Raji (cell line): ENCODE measurements around the gene PLA2G2A.

Experiments
- POLR2A ChIP-seq: IDR thresholded peaks from 2 replicates; pipeline ENCODE4 v1.6.1; 2011; ENCODE audit warnings: low read depth, low read length, control low read depth; ENCODE audit not compliant: insufficient read depth

The PLA2G2A gene

DNA sequence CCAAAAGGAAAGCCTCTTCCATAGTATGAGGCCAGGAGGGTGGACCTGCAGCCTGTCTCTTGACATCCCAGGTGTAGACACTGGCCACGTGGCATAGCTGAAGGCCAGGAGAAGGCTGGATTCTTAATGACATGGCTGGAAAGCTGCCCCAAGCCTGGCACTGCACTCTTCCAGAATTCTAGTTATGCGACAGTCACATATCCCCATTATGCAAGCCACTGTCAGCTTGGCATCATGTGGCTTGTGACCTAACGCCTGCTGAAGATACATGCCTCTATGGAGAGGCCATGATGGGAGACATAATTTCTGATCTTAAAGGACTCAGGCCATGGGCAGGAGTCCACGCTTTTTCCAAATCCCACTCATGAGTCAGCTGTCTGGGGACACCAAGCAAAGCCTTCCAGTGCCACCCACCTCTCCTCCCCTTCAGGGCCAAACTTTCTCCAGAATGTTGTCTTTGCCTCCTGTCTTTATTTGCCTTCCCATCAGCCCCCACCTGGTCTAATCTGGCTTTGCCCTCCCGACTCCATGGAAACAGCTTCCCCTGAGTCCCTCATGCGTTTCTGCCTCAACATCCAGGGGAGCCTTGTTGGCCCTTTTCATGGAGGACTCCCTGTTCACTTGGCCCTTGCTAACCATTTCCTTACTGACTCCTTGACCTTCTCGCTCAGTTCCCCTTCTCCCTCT is 3.0 kb downstream of the PLA2G2A start:
- TF ChIP-seq POLR2A = no peak

DNA sequence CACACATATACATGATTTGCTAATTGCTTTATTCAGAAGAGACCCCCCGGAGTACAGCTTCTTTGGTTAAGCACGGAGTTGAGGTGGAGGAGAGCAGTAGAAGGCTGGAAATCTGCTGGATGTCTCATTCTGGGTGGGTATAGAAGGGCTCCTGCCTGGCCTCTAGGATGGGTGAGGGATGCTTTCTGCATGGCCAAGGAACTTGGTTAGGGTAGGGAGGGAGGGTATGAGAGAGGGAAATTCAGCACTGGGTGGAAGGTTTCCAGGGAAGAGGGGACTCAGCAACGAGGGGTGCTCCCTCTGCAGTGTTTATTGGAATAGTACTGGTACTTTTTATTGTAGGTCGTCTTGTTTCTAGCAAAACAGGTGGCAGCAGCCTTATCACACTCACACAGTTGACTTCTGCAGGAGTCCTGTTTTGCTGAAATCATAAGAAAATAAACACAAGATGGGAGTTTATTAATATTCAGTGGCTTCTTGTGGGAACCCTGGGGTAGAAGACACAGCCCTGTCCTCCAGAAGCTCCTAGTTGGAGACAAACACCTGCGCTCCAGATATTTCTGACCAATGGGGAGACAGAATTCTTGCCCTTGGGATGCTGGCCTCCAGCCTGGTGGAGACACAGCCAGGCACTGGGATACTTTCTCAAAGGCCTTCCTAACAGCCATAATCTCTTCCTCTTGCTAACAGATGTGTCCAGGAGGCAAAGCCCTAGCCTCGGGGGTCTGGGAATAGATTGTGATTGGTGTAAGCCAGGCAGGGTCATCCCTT is 3.8 kb downstream of the PLA2G2A start:
- TF ChIP-seq POLR2A = no peak

DNA sequence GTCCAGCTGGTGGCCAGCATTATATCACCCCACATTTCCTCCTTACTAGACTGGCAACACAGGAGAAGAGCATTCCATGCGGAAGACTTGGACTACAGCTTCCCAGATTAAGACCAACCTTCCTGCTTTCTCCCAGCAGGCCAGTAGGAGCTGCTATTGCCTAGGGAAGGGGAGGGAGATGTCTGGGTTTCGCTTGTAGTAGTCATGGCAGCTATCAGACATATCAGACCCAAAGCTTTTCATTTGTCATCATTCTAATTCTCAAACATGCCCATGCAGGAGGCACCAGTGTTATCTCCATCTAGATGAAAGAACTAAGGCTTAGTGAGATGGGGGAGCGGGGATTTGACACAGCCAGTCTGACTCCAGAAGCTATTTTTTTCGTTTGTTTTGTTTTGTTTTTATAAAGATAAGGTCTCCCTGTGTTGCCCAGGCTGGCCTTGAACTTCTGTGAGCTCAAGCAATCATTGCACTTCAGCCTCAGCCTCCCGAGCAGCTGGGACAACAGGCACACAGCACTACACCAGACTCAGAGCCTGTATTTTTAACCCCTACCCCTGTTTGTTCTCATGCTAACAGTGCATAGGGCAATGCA is 4.5 kb downstream of the PLA2G2A start:
- TF ChIP-seq POLR2A = no peak

DNA sequence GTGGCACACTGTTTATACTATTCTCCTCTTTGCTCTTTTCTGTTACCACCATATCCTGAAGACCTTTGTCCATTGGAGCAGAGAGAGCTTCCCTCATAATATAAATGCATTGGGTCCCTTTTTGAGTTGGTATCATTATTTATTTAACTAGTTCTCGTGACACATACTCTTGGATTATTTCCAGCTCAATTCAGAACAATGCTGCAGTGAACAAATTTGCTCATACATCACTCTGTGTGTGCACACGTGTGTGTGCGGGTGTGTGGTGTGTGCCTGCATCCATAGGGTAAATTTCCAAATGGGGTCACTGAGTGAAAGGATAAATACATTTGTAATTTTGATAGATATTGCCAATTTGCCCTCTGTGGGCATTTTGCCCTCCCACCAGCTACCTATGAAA is 5.8 kb downstream of the PLA2G2A start:
- no peak for TF ChIP-seq POLR2A

DNA sequence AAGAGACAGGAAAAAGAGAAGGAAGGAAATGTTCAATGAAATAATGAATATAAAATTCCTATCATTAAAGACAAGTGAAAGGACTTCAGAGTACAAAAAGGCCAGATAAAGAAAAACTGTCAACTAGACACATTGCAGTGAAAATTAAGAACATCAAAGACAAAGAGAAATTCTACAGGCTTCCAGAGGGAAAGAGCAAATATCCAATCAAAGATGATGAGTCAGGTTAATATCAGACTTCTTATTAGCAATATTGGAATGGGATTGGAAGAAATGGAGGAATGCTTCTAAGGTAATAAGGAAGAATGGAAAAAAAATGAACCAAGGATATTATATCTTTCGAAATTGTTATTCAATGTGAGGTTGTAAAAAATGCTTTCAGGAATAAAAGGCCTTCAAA is 7.8 kb downstream of the PLA2G2A start:
- no peak for TF ChIP-seq POLR2A

DNA sequence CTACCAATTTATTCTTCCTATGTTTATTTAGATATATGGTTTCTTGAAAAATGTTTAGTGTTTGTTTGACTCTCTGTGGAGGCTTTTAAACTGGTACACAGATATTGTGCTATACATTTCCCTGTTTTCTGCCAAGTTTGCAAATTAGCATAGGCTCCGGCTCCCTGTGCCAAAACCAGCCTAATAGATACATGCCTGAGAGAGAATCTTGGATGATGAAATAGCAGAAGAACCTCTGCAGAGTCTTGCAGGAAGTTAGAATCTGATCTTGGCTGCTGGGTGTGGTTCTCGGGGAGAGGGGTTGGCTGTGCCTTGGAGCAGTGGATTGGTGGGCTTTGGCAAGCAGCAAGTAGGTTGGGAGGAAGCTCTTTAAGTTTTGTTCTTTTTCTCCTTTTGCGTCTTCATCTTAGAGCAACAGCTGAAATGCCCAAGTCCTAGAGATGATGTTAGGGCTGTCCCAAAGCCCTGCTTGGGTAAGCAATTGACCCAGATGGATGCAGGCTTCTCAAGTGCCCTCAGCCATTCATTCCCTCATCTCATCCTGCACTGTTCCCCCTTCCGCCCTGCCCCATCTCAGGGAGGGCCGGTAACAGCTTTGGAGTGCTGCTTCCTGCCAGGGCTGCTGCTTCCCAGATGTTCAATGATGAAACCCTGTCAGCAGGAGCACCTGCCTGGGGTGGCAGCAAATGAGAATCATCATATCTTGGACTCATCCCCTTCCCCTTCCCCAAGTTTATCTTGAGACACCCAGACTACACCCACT is 9.3 kb downstream of the PLA2G2A start:
- TF ChIP-seq POLR2A = no peak

DNA sequence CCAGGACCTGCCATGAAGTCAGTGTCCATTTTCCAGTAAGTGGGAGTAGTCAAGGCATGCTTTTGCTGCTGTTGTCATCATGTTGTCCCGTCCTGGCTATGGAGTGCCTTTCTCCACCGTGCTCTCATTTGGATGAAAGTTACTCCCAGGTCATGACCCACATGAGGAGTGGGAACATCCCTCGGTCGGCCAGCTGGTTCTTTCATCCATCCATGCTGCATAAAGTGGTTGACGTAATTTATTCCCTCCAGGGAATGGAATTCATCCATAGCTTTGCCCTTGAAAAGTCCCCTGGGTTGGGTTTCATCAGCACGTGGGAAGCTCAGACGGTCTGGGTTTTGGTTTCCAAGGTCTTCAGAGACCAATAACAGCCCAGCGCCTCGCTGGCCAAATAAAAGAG is 11.6 kb downstream of the PLA2G2A start:
- no peak for TF ChIP-seq POLR2A

DNA sequence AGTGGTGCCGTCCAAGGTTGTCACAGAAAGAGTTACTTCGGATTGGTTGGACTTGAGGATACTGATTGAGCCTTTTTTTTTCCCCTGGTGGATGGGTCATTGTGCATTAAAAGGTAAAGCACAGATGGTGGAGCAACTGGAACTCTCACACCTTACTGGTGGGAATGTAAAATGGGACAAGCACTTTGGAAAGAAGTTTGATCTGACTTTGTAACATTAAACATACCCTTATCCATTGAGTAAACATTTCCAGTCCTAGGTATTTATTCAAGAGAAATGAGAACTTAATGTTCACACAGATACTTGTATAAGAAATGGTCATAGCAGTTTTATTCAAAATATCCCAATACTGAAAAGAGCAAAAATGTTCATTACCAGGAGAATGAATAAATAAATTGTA is 14.9 kb downstream of the PLA2G2A start:
- TF ChIP-seq POLR2A = no peak

DNA sequence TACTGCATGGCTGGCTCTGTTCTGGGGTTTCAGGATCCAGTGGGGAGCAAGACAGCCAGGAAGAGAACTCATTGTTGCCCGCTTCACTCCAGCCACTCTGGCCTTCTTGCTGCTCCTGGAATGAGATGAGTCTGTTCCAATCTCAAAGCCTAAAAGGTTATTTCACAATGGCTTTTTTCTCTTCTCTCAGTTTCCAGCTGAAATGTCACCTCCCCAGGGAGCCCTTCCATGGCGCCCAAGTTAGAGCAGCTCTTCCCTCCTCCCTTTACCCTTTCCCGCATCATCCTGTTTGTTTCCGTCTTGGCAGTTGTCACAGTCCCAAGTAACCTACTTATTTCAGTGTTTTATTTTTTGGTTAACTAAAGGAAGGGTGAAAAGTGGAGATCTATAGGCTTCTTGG is 15.8 kb downstream of the PLA2G2A start:
- TF ChIP-seq POLR2A = no peak

DNA sequence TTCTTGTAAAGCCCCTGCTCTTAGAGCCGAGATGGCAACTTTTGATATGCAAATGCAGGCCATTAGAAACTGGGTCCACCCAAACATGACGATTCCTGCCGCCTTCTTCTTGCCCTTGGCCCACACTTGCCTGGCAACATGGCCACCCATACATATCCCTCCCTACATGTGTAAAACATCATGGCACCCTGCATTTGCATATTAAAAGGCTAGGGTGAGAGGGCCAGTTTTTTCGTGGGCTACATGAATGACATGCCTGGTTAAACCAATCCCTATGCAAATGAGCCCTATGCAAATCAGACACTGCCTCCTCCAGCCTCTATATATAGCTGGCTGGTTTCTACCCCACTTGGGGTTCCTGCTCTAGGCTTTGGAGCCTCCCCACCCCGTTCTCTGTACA is 18.8 kb downstream of the PLA2G2A start:
- no peak for TF ChIP-seq POLR2A

DNA sequence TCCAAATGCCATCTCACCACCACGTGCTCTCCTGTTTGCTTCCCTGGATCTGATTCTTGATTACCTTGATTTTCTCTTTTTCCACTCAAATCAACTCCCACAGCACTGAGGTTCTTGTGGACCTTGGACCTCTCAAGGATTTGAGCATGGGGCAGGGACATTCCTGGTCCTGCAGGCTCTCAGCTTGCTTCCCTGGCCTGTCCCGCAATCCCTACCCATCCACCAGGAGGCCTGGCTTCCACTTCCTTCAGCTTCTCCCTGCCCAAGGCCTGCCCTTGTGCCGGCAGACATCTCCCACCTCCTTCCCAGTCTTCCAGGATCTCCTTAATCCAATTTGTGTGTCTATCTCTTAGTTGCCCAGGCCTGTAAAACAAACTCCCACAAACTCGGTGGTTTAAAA is 21.6 kb downstream of the PLA2G2A start:
- no peak for TF ChIP-seq POLR2A

DNA sequence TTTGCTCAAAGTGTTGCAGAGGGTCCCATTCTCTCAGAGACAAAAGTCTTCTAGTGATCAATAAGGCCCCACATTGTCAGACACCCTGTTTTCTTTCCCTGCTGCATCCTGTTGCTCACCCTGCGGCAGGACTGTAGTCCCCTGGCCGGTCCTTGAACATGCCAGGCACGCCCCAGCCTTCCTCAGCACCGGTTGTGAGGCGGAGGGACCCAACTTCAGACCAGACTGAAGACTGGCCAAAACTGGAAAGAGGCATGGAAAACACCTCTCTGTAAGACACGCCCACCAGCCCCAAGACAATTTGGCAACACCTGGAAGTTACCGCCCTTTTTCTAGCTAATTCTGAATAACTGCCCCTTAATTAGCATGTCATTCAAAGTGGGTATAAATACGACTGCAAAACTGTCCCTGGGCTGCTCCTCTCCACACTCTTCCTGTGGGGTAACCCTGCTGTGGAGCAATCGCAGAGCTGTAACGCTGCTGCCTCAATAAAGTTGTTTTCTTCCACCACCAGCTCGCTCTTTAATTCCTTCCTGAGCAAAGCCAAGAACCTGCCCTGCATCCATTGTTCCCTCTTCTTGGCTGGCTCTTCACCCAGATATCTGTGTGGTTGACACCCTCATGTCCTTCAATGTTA is 23.8 kb downstream of the PLA2G2A start:
- TF ChIP-seq POLR2A = no peak

DNA sequence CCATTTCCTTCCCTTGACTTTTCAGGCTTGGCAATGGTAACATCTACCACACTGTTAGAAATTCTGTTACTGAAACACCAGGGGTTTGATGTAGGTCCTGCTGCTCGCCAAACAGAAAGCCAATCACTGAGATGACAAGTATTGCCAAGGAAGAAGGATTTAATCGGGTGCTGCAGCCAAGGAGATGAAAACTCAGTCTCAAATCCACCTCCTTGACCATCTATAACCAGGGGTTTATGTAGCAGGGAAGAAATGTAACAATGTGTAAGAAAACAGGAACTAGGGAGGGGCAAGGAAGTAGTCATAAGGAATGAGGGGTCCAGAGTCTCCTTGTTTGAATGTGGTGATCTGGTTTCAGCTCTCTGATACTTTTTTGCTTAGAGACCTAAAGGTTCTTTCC is 25.4 kb downstream of the PLA2G2A start:
- no peak for TF ChIP-seq POLR2A

DNA sequence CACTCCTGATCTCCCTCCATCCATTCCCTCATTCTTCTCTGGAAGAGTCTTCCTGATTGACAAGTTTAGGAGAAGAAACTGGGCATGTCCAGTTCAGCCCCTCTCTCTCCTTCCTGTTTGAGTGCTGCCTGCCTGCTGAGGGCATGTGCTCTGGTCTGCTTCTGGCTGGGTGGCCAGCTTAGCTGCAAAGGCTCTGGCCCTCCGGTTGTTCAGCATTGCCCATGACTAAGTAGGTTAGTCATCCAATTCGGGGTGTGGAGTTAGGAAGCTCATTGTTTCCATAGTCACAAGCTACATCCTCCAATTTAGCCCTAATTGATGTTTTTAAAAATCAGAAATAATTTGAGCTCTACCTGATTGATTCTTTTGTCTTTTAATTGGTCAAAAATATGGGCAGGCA is 30.4 kb downstream of the PLA2G2A start:
- TF ChIP-seq POLR2A = no peak

DNA sequence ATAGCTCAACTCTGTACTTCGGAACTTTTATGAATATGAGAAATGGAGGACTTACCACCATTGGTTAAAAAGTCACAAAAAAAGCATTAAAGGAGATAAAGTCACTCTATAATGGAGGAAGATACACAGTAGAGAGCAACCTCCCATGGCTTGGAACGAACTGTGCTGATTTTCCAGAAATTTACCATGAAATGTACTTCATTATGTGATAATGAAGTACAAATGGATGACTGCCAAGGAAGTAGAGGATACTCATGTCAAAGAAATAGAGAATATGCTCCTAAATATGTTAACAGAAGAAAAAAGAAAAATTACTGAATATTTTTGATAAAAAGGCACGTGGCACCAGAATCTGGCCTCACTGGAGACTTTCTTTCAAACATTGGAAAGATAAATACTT is 32.4 kb downstream of the PLA2G2A start:
- no peak for TF ChIP-seq POLR2A
